Fibroblast of mammary gland (primary cell): ENCODE measurements around the gene LEMD1.

Experiments
- DNase-seq: peaks from one replicate; pipeline ENCODE4 v3.0.0-alpha.2; 2010; ENCODE audit warnings: low read depth
- H3K4me3 ChIP-seq: 2 replicates; pipeline ENCODE4 v1.5.1; 2011; ENCODE audit warnings: low read depth, mild to moderate bottlenecking, low read length, moderate library complexity; ENCODE audit not compliant: control insufficient read depth
- TF ChIP-seq, protein P1 (sequence below): conservative IDR thresholded peaks from 2 replicates; pipeline ENCODE4 v1.5.1; 2011; ENCODE audit warnings: low read depth, low read length, inconsistent platforms; ENCODE audit not compliant: control insufficient read depth, insufficient read depth

LEMD1 gene

DNA sequence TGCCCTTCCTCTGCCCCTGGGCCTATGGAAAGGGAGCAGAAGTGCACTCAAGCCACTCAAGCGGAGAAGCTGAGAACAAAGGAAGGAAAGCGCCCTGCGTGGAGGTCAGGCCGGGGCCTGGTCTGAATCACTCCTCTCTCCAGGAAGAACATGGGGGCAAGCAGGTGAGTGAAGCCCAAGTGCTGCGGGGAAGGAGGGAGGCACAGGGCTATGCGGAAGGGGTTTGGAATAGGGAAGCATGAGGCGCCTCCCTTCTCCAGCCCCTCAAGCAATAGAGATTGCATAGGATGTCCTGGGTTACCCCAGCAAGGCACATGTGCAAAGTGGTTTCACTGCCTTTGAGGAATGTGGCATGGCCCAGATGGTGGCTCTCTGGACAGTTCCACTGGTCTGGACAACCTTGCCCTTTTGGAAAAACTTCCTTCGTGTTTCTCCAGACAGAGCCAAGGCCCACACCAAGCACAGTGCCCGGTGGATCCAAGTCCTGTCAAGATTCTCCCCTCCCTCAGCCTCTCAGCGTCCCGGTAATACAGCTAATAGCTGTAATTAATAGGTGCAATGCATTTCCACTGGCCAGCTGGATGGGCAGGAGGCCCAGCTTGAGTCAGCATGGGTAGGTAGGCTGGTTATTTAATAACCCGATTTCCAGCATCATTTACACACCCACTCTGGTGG is 20.3 kb upstream of the LEMD1 start:
- no peak overlapping the region for H3K4me3 ChIP-seq
- DNase-seq: no peak
- TF ChIP-seq, protein P1, sequence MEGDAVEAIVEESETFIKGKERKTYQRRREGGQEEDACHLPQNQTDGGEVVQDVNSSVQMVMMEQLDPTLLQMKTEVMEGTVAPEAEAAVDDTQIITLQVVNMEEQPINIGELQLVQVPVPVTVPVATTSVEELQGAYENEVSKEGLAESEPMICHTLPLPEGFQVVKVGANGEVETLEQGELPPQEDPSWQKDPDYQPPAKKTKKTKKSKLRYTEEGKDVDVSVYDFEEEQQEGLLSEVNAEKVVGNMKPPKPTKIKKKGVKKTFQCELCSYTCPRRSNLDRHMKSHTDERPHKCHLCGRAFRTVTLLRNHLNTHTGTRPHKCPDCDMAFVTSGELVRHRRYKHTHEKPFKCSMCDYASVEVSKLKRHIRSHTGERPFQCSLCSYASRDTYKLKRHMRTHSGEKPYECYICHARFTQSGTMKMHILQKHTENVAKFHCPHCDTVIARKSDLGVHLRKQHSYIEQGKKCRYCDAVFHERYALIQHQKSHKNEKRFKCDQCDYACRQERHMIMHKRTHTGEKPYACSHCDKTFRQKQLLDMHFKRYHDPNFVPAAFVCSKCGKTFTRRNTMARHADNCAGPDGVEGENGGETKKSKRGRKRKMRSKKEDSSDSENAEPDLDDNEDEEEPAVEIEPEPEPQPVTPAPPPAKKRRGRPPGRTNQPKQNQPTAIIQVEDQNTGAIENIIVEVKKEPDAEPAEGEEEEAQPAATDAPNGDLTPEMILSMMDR: no peak

GRCh38 chr1:205441716-205442050 is 19.8 kb upstream of the LEMD1 start:
- no peak overlapping the region for H3K4me3 ChIP-seq
- TF ChIP-seq, protein P1: no peak

GRCh38 chr1:205441318-205441633 is 19.4 kb upstream of the LEMD1 start:
- TF ChIP-seq, protein P1: no peak
- no peak for DNase-seq
- H3K4me3 ChIP-seq: no peak overlapping the region

More at GRCh38 chr1:205441716-205442050, 19.8 kb upstream of the LEMD1 start:
- DNase-seq: no peak

DNA sequence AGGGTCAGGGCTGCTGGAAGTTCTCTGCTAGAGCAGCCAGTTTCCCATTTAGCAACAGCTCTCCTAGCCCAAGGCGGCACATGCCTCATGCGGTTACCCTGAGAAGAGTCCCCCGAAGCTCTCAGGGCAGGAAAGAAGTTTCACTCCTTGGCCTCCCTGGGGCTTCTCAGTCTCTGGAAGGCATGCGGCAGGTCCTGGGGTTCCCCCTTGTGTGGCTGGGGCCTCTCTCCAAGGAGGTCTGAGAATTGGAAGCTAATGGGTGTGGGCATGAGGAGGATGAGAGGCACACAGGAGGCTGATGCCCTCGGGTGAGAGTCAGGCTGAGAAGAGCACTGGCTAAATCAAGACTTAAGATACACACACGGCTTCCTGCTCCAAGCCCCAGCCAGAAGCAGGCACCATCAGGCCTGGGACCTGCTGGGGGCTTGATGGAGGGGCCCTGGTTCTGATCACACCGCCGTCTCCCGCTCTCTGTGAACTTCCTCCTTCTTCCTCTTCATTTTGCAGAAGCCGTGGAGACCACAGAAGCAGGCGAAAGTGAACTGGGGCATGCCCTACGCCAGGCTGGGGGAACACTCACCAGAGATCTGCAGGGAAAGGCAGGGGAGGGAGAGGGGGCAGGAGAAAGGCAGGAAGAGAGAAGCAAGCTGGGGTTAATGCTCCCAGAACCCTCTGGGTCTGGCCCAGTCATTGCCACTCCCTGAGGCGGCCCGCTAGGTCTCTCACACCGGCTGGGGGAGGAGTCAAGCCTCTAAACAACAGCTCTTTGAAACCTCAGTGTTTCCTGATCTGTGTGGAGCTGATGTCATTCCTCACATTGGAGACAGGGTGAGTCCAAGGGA is 18.8 kb upstream of the LEMD1 start:
- TF ChIP-seq, protein P1: no peak
- peak; percentile 35 for DNase-seq
- no peak overlapping the region for H3K4me3 ChIP-seq

DNA sequence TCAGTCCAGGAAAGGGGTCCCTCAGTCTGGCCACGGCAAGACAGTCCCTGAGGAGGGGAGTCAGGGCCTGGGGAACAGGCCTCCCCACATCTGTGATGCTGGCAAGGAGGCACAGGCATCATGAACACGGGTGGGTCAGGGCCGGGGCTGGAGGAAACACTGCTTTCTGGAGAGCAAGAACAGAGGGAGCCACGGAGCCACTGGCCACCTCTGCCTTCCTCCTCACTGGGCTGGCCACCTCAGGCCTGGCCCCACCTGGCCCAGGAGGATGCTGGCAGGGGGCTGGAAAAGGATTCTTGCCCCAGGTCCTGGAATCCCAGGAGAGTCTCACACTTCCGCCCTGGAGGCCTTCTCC is 18.2 kb upstream of the LEMD1 start:
- DNase-seq: no peak
- no peak overlapping the region for H3K4me3 ChIP-seq
- TF ChIP-seq, protein P1: no peak

- DNase-seq: peak; percentile 68
- H3K4me3 ChIP-seq: no peak overlapping the region
- TF ChIP-seq, protein P1: peak; percentile 60
Observed at GRCh38 chr1:205438213-205439158, 16.6 kb upstream of the LEMD1 start.
